Neural cell (in vitro differentiated cells): Measurements from ENCODE around the gene INAFM1.

Source experiments
- CTCF ChIP-seq: fragments of 450-650 bp; IDR thresholded peaks from 2 replicates; pipeline ENCODE4 v1.5.1; 2014; ENCODE audit warnings: antibody characterized with exemption, mild to moderate bottlenecking, moderate library complexity; ENCODE audit not compliant: poor library complexity, severe bottlenecking
- EP300 ChIP-seq: fragments of 450-650 bp; conservative IDR thresholded peaks from 2 replicates; pipeline ENCODE4 v1.6.1; 2014; ENCODE audit warnings: antibody characterized with exemption, mild to moderate bottlenecking, moderate library complexity; ENCODE audit not compliant: poor library complexity, severe bottlenecking
- POLR2AphosphoS5 ChIP-seq: IDR thresholded peaks from 2 replicates; pipeline ENCODE4 v1.6.1; 2012
- TAF1 ChIP-seq: IDR thresholded peaks from 2 replicates; pipeline ENCODE4 v1.6.1; 2012; ENCODE audit warnings: low read depth

GRCh38 chr19:47227352-47228167, 47.1 kb upstream of the INAFM1 start:
- TF ChIP-seq EP300 (no peak), POLR2AphosphoS5 (no peak), CTCF (no peak), TAF1 (no peak)
